ENCODE measurements around the gene CELF5.

DNA sequence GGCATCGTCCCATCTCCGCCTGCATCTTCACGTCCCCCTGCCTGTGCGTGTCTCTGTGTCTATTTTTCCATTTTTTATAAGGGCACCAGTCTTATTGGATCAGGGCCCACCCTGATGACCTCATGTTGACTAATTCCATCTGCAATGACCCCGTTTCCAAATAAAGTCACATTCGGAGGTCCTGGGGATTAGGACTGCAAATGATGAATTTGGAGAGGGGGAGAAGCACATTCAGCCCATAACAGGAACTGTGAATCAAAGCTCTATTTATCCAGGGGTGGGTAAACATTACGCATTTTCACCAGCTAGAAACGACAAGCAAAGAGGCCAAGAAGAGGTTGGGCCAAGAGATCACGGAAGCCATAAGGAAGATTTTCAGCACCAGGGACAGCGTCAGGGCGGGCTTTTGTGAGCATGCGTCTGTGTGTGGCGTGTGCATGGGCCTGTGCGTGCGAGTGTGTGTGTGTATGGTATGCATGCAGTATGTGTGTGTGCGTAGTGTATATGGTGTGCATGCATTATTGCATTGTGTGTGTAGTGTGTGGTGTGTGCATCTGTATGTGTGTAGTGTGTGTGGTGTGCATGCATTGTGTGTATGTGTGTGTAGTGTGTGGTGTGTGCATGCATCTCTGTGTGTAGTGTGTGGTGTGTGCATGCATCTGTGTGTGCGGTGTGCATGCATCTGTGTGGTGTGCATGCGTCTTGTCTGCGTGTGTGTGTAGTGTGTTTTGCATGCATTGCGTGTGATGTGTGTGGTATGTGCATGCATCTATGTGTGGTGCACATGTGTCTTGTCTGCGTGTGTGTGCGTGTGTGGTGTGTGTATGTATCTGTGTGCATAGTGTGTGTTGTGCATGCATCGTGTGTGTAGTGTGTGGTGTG lies 19.6 kb downstream of the CELF5 start:
- no peak for TF ChIP-seq POLR2A (IDR thresholded peaks at IDR 0.05)
- TF ChIP-seq, protein P1, sequence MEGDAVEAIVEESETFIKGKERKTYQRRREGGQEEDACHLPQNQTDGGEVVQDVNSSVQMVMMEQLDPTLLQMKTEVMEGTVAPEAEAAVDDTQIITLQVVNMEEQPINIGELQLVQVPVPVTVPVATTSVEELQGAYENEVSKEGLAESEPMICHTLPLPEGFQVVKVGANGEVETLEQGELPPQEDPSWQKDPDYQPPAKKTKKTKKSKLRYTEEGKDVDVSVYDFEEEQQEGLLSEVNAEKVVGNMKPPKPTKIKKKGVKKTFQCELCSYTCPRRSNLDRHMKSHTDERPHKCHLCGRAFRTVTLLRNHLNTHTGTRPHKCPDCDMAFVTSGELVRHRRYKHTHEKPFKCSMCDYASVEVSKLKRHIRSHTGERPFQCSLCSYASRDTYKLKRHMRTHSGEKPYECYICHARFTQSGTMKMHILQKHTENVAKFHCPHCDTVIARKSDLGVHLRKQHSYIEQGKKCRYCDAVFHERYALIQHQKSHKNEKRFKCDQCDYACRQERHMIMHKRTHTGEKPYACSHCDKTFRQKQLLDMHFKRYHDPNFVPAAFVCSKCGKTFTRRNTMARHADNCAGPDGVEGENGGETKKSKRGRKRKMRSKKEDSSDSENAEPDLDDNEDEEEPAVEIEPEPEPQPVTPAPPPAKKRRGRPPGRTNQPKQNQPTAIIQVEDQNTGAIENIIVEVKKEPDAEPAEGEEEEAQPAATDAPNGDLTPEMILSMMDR (IDR thresholded peaks at IDR 0.05 in 8 of 11, conservative IDR thresholded peaks at IDR 0.05 in 3 of 11): no peak
